ENCODE data around the gene ST6GAL2. TPM values are rescaled to one million over a fixed set of nuclear protein-coding genes. Genes with fewer than 3 reads are reported as not detected.

ST6GAL2 gene
- total RNA-seq, 1 donor from 2014 or later, result 2.5 TPM

- no peaks in the 10 kb centered on the region for H3K27me3 ChIP-seq
- no peaks in the 10 kb centered on the region for H3K4me1 ChIP-seq
- no peak for ATAC-seq
- H3K36me3 ChIP-seq, result no peaks in the 10 kb centered on the region
- no peak for DNase-seq
- H3K27ac ChIP-seq, result no peak overlapping the region
- no peaks in the 10 kb centered on the region for H3K9me3 ChIP-seq
- H3K4me3 ChIP-seq, result no peak overlapping the region
- intact Hi-C loops (cut with DNase I), result no loop called here
- no peak for TF ChIP-seq CTCF (IDR thresholded peaks at IDR 0.05)
Observed at GRCh38 chr2:106792671-106793070, 93.3 kb downstream of the ST6GAL2 start.

- Histone ChIP-seq H3K4me1 (no peaks in the 10 kb centered on the region), H3K9me3 (no peaks in the 10 kb centered on the region), H3K4me3 (no peak overlapping the region), H3K27me3 (no peaks in the 10 kb centered on the region), H3K27ac (no peak overlapping the region), H3K36me3 (no peaks in the 10 kb centered on the region)
- intact Hi-C loops (cut with DNase I), result no loop called here
- DNase-seq, result no peak
- ATAC-seq, result no peak
- no peak for TF ChIP-seq CTCF (IDR thresholded peaks at IDR 0.05)
Observed at GRCh38 chr2:106789185-106789584, 96.8 kb downstream of the ST6GAL2 start.

- TF ChIP-seq CTCF (IDR thresholded peaks at IDR 0.05), result no peak
- Histone ChIP-seq H3K4me1 (no peaks in the 10 kb centered on the region), H3K27me3 (no peaks in the 10 kb centered on the region), H3K36me3 (no peaks in the 10 kb centered on the region), H3K4me3 (no peak overlapping the region), H3K27ac (no peak overlapping the region), H3K9me3 (no peaks in the 10 kb centered on the region)
- DNase-seq, result no peak
- intact Hi-C loops (cut with DNase I), result no loop called here
- ATAC-seq, result no peak
Observed at GRCh38 chr2:106782681-106783080, 103.3 kb downstream of the ST6GAL2 start.

GRCh38 chr2:106781196-106781595 is 104.8 kb downstream of the ST6GAL2 start:
- Histone ChIP-seq H3K27me3 (no peaks in the 10 kb centered on the region), H3K27ac (no peak overlapping the region), H3K36me3 (no peaks in the 10 kb centered on the region), H3K9me3 (no peaks in the 10 kb centered on the region), H3K4me1 (no peaks in the 10 kb centered on the region), H3K4me3 (no peak overlapping the region)
- ATAC-seq (no peak), DNase-seq (no peak)
- intact Hi-C loops (cut with DNase I), result no loop called here
- no peak for TF ChIP-seq CTCF (IDR thresholded peaks at IDR 0.05)

- no peaks in the 10 kb centered on the region for H3K36me3 ChIP-seq
- no peaks in the 10 kb centered on the region for H3K4me1 ChIP-seq
- ATAC-seq (no peak), DNase-seq (no peak)
- H3K4me3 ChIP-seq, result no peak overlapping the region
- no peaks in the 10 kb centered on the region for H3K9me3 ChIP-seq
- no peaks in the 10 kb centered on the region for H3K27me3 ChIP-seq
- intact Hi-C loops (cut with DNase I), result no loop called here
- no peak overlapping the region for H3K27ac ChIP-seq
- no peak for TF ChIP-seq CTCF (IDR thresholded peaks at IDR 0.05)
Observed at GRCh38 chr2:106771811-106772210, 114.2 kb downstream of the ST6GAL2 start.

- no peak for TF ChIP-seq CTCF (IDR thresholded peaks at IDR 0.05)
- H3K4me3 ChIP-seq, result no peak overlapping the region
- no peaks in the 10 kb centered on the region for H3K36me3 ChIP-seq
- DNase-seq, result no peak
- no peaks in the 10 kb centered on the region for H3K9me3 ChIP-seq
- no peaks in the 10 kb centered on the region for H3K27me3 ChIP-seq
- no peak for ATAC-seq
- no peak overlapping the region for H3K27ac ChIP-seq
- intact Hi-C loops (cut with DNase I), result no loop called here
- H3K4me1 ChIP-seq, result no peaks in the 10 kb centered on the region
Observed at GRCh38 chr2:106770986-106771385, 115.0 kb downstream of the ST6GAL2 start.

All from upper lobe of right lung (tissue), 1 donor.